ENCODE results near the gene ICAM4. TPM values are rescaled to one million over a fixed set of nuclear protein-coding genes. Genes with fewer than 3 reads are reported as not detected.

Gene ICAM4
- total and polyA plus RNA-seq, 2 of the 13 experiments (the other 11 are each of a cell fraction or from before 2014, with no cell fraction given): 2.9 to 4.0 TPM

DNA sequence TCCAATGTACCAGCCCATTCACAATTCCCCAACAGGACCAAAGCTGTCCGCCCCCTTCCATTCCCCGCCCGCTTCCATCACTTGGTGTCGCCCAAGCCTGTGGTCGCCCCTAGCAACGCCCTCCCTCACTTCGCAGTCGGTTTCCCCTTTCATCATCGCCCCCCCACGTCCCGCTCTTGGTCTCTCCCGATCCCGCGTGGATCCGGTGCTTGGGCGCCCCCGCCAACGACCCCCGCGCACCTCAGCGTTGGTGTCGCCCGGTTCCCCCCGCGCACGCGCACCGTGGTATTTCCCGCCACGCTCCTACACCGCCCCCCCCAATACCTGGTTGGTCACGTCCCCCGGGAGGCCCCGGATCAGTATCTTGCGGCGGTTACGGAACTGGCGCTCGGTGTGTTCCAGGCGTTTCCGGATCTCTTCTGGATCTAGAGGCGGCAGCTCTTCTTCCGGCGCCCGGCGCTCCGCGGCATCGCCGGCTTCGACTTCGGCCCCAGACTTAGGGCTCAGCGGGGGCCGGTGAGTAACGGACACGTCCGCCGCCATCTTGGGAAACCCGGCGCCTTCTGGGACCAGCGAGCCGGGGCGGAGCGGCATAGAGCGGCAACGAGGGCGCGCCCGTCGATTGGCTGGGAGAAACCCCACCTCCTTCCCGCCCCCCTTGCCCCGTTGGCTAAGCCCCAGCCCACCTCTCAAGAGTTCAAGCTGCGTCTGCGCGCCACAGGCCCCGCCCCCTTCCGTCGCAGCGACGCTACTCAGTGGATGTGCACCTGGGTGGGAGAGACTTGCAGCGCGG is 46.4 kb downstream of the ICAM4 start, which contains the start of gene RAVER1 (continued):
- TF ChIP-seq ZFX (CRISPR knock-in tag; IDR thresholded peaks at IDR 0.05; ENCODE audit: low read depth) (peak; percentile 75), ZNF101 (CRISPR knock-in tag; IDR thresholded peaks at IDR 0.05; ENCODE audit: borderline replicate concordance, low read depth) (no peak; the same call in 1 of the 2 replicates), E2F1 (CRISPR knock-in tag; IDR thresholded peaks at IDR 0.05) (peak; percentile 54; the same call in 1 of the 2 replicates), TGIF2 (CRISPR knock-in tag; IDR thresholded peaks at IDR 0.05) (peak; percentile 84; the same call in 1 of the 2 replicates), PATZ1 (CRISPR knock-in tag; IDR thresholded peaks at IDR 0.05) (peak; percentile 76), MXI1 (IDR thresholded peaks at IDR 0.05; ENCODE audit: borderline replicate concordance, low read depth, low read length) (peak; percentile 73; the same call in 1 of the 3 replicates), RBM39 (IDR thresholded peaks at IDR 0.05; ENCODE audit: low read depth, low read length, poor library complexity, severe bottlenecking) (peak; percentile 86), ZNF674 (CRISPR knock-in tag; IDR thresholded peaks at IDR 0.05; ENCODE audit: low read depth) (no peak; the same call in 1 of the 2 replicates), SRF (IDR thresholded peaks at IDR 0.05; ENCODE audit: low read depth, low read length) (no peak), HINFP (CRISPR knock-in tag; IDR thresholded peaks at IDR 0.05; ENCODE audit: low read depth) (0 out of 2 replicates have a peak, but pooled peaks have one; percentile 43), NR2F6 (IDR thresholded peaks at IDR 0.05) (no peak), NR2F6 (CRISPR knock-in tag; IDR thresholded peaks at IDR 0.05) (peak; percentile 17), ZNF782 (CRISPR knock-in tag; IDR thresholded peaks at IDR 0.05; ENCODE audit: borderline replicate concordance) (peak; percentile 74; the same call in 1 of the 2 replicates), TRIM24 (CRISPR knock-in tag; IDR thresholded peaks at IDR 0.05) (no peak), GPN1 (CRISPR knock-in tag; IDR thresholded peaks at IDR 0.05; ENCODE audit: borderline replicate concordance) (no peak), ZKSCAN5 (CRISPR knock-in tag; IDR thresholded peaks at IDR 0.05) (no peak), PTBP1 (IDR thresholded peaks at IDR 0.05; ENCODE audit: low read depth, low read length, poor library complexity, severe bottlenecking) (no peak), MNT (IDR thresholded peaks at IDR 0.05) (no peak; the same call in none of the 2 replicates), ZMYM4 (CRISPR knock-in tag; IDR thresholded peaks at IDR 0.05) (peak; percentile 40; the same call in 1 of the 2 replicates)
- TF ChIP-seq, protein P1, sequence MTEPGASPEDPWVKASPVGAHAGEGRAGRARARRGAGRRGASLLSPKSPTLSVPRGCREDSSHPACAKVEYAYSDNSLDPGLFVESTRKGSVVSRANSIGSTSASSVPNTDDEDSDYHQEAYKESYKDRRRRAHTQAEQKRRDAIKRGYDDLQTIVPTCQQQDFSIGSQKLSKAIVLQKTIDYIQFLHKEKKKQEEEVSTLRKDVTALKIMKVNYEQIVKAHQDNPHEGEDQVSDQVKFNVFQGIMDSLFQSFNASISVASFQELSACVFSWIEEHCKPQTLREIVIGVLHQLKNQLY (CRISPR knock-in tag; IDR thresholded peaks at IDR 0.05): no peak
- TF ChIP-seq, protein P2, sequence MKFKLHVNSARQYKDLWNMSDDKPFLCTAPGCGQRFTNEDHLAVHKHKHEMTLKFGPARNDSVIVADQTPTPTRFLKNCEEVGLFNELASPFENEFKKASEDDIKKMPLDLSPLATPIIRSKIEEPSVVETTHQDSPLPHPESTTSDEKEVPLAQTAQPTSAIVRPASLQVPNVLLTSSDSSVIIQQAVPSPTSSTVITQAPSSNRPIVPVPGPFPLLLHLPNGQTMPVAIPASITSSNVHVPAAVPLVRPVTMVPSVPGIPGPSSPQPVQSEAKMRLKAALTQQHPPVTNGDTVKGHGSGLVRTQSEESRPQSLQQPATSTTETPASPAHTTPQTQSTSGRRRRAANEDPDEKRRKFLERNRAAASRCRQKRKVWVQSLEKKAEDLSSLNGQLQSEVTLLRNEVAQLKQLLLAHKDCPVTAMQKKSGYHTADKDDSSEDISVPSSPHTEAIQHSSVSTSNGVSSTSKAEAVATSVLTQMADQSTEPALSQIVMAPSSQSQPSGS (CRISPR knock-in tag; IDR thresholded peaks at IDR 0.05): no peak
